DND-41 (cell line): ENCODE data around the gene LRRC32.

Source experiments
- ATAC-seq: fragments of 200-7000 bp; cut with Tn5 transposase; 3 replicates; pipeline ENCODE4 v1.9.1; 2021; ENCODE audit warnings: low read depth; ENCODE audit not compliant: insufficient read depth
- DNase-seq: peaks from one replicate; pipeline ENCODE4 v3.0.0-alpha.2; 2020
- H2AFZ ChIP-seq: 2 replicates; pipeline ENCODE4 v1.6.0; 2012; ENCODE audit warnings: low read depth, low read length
- H3K27ac ChIP-seq: 2 replicates; pipeline ENCODE4 v1.5.1; 2012; ENCODE audit warnings: low read length, inconsistent platforms
- H3K27me3 ChIP-seq: fragments of 200-600 bp; sonication (generic); 2 replicates; pipeline ENCODE4 v1.6.0; 2012; ENCODE audit warnings: low read length, mild to moderate bottlenecking, inconsistent platforms; ENCODE audit not compliant: insufficient read depth, poor library complexity
- H3K36me3 ChIP-seq: 2 replicates; pipeline ENCODE4 v1.5.1; 2012; ENCODE audit warnings: low read length, inconsistent platforms; ENCODE audit not compliant: insufficient read depth
- H3K4me1 ChIP-seq: 2 replicates; pipeline ENCODE4 v1.5.1; 2012; ENCODE audit warnings: mild to moderate bottlenecking, low read length; ENCODE audit not compliant: insufficient read depth
- H3K4me2 ChIP-seq: 2 replicates; pipeline ENCODE4 v1.6.0; 2012; ENCODE audit warnings: mild to moderate bottlenecking, moderate library complexity, low read length, inconsistent platforms; ENCODE audit not compliant: insufficient read depth
- H3K4me3 ChIP-seq, 2 experiments: fragments of 200-600 bp in 1 of 2; shearing (Covaris generic) in 1 of 2; 2 replicates each; pipeline ENCODE4 v1.5.1; 2012 to 2016; ENCODE audit warnings: inconsistent platforms in 2 of 2, low read length in 2 of 2, mild to moderate bottlenecking in 2 of 2, low read depth in 1 of 2, moderate library complexity in 1 of 2
- H3K79me2 ChIP-seq: 2 replicates; pipeline ENCODE4 v1.6.0; 2012; ENCODE audit warnings: low read length, inconsistent platforms; ENCODE audit not compliant: insufficient read depth
- H3K9ac ChIP-seq: 2 replicates; pipeline ENCODE4 v1.6.0; 2012; ENCODE audit warnings: low read depth, mild to moderate bottlenecking, inconsistent platforms, low read length, moderate library complexity
- H3K9me3 ChIP-seq: 2 replicates; pipeline ENCODE4 v1.5.1; 2012; ENCODE audit warnings: low read length, moderate library complexity, mild to moderate bottlenecking, inconsistent platforms; ENCODE audit not compliant: insufficient read depth, severe bottlenecking
- H4K20me1 ChIP-seq: 2 replicates; pipeline ENCODE4 v1.6.0; 2012; ENCODE audit warnings: low read length; ENCODE audit not compliant: insufficient read depth
- EZH2 ChIP-seq: IDR thresholded peaks from 3 replicates; pipeline ENCODE4 v1.6.1; 2012; ENCODE audit warnings: borderline replicate concordance, low read depth, mild to moderate bottlenecking, moderate library complexity, low read length, inconsistent platforms; ENCODE audit not compliant: severe bottlenecking
- TF ChIP-seq, protein P1 (sequence below): IDR thresholded peaks from 2 replicates; pipeline ENCODE4 v1.5.1; 2012; ENCODE audit warnings: borderline replicate concordance, low read length, moderate library complexity, mild to moderate bottlenecking; ENCODE audit not compliant: poor library complexity, severe bottlenecking; ENCODE audit errors: extremely low read depth

The LRRC32 gene

DNA sequence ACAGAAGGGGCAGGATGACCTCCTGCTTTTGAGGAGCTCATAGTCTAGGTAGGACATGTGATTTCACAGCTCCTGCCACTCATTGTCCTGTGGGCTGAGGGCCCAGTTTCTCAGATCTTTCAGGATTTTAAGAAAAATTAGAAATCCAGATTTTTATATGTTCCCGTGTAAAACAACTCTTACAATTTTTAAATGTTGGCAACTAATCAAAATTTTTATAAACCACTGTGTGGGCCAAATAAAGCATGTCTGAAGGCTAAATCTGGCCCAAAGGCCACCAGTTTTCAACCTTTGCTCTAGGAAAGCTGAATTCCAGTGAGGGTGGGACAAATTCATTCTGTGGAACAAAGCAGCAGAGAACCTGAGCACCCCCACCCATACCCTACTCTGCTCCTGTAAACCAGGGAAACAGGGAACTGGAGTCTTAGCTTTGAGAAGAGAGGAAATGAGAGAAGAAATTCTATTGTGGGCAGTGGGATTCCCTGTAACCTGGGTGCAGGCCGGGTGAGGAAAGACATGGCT lies 20.6 kb downstream of the LRRC32 start:
- H3K79me2 ChIP-seq, result no peaks in the 10 kb centered on the region
- peaks cover 2% of the 10 kb centered on the region for H3K9me3 ChIP-seq
- ATAC-seq (no peak), DNase-seq (no peak)
- no peak overlapping the region for H3K27ac ChIP-seq
- no peak for TF ChIP-seq EZH2
- TF ChIP-seq, protein P1, sequence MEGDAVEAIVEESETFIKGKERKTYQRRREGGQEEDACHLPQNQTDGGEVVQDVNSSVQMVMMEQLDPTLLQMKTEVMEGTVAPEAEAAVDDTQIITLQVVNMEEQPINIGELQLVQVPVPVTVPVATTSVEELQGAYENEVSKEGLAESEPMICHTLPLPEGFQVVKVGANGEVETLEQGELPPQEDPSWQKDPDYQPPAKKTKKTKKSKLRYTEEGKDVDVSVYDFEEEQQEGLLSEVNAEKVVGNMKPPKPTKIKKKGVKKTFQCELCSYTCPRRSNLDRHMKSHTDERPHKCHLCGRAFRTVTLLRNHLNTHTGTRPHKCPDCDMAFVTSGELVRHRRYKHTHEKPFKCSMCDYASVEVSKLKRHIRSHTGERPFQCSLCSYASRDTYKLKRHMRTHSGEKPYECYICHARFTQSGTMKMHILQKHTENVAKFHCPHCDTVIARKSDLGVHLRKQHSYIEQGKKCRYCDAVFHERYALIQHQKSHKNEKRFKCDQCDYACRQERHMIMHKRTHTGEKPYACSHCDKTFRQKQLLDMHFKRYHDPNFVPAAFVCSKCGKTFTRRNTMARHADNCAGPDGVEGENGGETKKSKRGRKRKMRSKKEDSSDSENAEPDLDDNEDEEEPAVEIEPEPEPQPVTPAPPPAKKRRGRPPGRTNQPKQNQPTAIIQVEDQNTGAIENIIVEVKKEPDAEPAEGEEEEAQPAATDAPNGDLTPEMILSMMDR, result no peak
- no peak overlapping the region for H3K9ac ChIP-seq
- no peaks in the 10 kb centered on the region for H3K4me1 ChIP-seq
- H3K36me3 ChIP-seq, result no peaks in the 10 kb centered on the region
- no peaks in the 10 kb centered on the region for H3K27me3 ChIP-seq
- H3K4me2 ChIP-seq, result no peak overlapping the region
- no peaks in the 10 kb centered on the region for H4K20me1 ChIP-seq
- H3K4me3 ChIP-seq, result no peak overlapping the region
- H2AFZ ChIP-seq, result no peak overlapping the region

DNA sequence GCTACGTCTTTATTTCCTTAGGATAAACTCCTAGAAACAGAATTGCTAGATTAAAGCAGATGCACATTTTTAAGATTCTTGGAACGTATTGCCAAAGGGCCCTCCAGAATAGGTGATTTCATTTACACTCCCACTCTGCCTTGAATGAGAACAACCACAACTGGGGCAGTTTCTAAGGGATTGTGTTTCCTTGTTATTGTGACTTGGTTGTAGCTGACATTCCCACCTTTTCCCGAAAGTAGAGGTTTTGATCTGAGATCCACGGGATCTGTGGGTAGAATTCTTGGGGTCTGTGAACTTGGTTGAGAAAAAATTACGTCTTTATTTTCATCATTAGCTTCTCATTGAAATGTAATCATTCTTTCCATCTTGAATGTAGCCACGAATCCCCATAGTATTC lies 21.5 kb downstream of the LRRC32 start:
- H3K27me3 ChIP-seq, result no peaks in the 10 kb centered on the region
- TF ChIP-seq, protein P1, result no peak
- no peak for TF ChIP-seq EZH2

DNA sequence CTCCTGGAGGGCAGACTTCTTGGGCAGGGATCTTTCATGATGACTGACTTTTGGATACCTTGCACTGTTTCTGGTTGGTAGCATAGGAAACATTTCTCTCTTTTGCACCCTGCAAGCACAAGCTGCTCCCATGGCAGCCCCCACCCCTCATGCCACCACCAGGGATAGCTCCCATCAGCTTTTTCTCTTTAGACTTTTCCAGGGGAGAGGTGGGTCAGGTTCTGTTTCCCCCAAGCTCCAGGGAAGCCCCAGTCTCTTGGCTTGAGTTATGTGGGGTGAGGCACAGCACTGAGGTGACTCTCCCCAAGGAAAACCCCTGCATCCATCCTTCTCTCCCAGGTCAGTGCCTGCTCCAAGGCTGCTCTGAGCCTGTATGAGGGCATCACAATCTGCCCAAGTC lies 22.5 kb downstream of the LRRC32 start:
- Histone ChIP-seq H3K4me2 (no peak overlapping the region), H2AFZ (no peak overlapping the region), H3K27me3 (peaks cover 4% of the 10 kb centered on the region), H3K27ac (no peak overlapping the region), H3K9ac (no peak overlapping the region), H4K20me1 (no peaks in the 10 kb centered on the region), H3K79me2 (no peaks in the 10 kb centered on the region), H3K9me3 (peaks cover 2% of the 10 kb centered on the region), H3K4me3 (no peak overlapping the region), H3K36me3 (no peaks in the 10 kb centered on the region), H3K4me1 (no peaks in the 10 kb centered on the region)
- ATAC-seq (no peak), DNase-seq (no peak)
- TF ChIP-seq EZH2, result no peak
- TF ChIP-seq, protein P1, result no peak

More for the DNA sequence above, 21.5 kb downstream of the LRRC32 start:
- peaks cover 2% of the 10 kb centered on the region for H3K9me3 ChIP-seq
- H3K4me3 ChIP-seq, result no peak overlapping the region
- H3K36me3 ChIP-seq, result no peaks in the 10 kb centered on the region
- H4K20me1 ChIP-seq, result no peaks in the 10 kb centered on the region
- H3K9ac ChIP-seq, result no peak overlapping the region
- no peaks in the 10 kb centered on the region for H3K79me2 ChIP-seq
- H3K4me2 ChIP-seq, result no peak overlapping the region
- H3K27ac ChIP-seq, result no peak overlapping the region
- no peak for ATAC-seq
- no peak overlapping the region for H2AFZ ChIP-seq
- DNase-seq, result no peak
- no peaks in the 10 kb centered on the region for H3K4me1 ChIP-seq
